Activated B cell treated with CpG ODN at 0.5 μM for 24 hours (primary cell): ENCODE results near the gene PDE9A. TPM values are rescaled to one million over a fixed set of nuclear protein-coding genes. Genes with fewer than 3 reads are reported as not detected.

Source experiments
- ATAC-seq: fragments of 200-7000 bp; cut with Tn5 transposase; one replicate; pipeline ENCODE4 v1.10.0; 2021; ENCODE audit warnings: low read depth, mild to moderate bottlenecking, moderate library complexity
- CTCF ChIA-PET: fragments of 350-600 bp; sonication (Branson Sonifier 250); formaldehyde crosslinking; loops from one replicate; lab custom pipeline; 2021; ENCODE audit warnings: antibody characterized with exemption; lab: Charles Lee
- POLR2A ChIA-PET: fragments of 350-600 bp; sonication (Branson Sonifier 250); formaldehyde crosslinking; loops from one replicate; lab custom pipeline; 2021; ENCODE audit warnings: antibody characterized with exemption; lab: Charles Lee
- DNase-seq: peaks from one replicate; pipeline ENCODE4 v3.0.0; 2022
- H3K27ac Mint-ChIP-seq: one replicate; pipeline ENCODE4 v1.8.0; 2020; ENCODE audit warnings: mixed read lengths
- H3K27me3 Mint-ChIP-seq: one replicate; pipeline ENCODE4 v1.8.0; 2021; ENCODE audit warnings: mixed read lengths
- H3K36me3 Mint-ChIP-seq: one replicate; pipeline ENCODE4 v1.8.0; 2021; ENCODE audit warnings: low read depth, mixed read lengths
- H3K4me1 Mint-ChIP-seq: one replicate; pipeline ENCODE4 v1.8.0; 2021; ENCODE audit warnings: mixed read lengths
- H3K4me3 Mint-ChIP-seq: one replicate; pipeline ENCODE4 v1.8.0; 2020; ENCODE audit warnings: mild to moderate bottlenecking, mixed read lengths
- H3K9me3 Mint-ChIP-seq: one replicate; pipeline ENCODE4 v1.8.0; 2020; ENCODE audit warnings: mixed read lengths
- intact Hi-C: fragments of 100-400 bp; cut with micrococcal nuclease; formaldehyde crosslinking; loops from one replicate; pipeline ENCODE4 v1.15.1; 2024
- total RNA-seq: library from RNA; stranded (reverse); gene quantifications from 2 replicates; pipeline ENCODE4 v1.2.3, GENCODE V29; 2022
- TF ChIP-seq, protein P1 (sequence below): fragments of 200-600 bp; IDR thresholded peaks from one replicate; pipeline ENCODE4 v1.8.0; 2022; ENCODE audit warnings: antibody characterized with exemption, mild to moderate bottlenecking

PDE9A gene
- total RNA-seq, 1 donor from 2014 or later: 0.58 TPM

- CTCF ChIA-PET: no interaction called here
- POLR2A ChIA-PET: no interaction called here
These were observed 15.1 kb upstream of the PDE9A start for GRCh38 chr21:42638266-42638863.

DNA sequence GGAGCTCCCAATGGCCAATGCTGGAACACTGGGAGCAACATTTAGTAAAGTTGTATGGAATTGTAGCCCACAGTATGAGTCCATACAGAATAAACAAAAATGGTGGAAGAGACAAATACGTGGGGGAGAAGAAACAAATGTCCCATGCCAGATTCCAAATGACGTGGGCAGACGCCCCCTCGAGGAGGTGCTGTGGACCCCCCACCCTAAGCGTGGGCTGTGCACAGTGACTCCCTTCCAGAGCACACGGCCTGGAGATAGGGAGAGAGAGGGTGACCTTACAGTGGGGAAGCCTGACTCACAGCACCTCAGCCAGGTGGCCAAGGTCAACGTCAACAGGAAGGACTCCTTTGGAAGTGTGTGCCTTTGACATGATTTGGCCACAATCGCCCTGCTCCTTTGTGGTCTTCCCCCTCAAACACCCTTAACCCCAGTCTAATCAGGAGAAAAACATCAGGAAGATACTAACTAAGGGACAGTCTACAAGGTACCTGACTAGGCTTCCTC, 13.7 kb upstream of the PDE9A start:
- ChIA-PET CTCF (no interaction called here), POLR2A (no interaction called here)
- Mint-ChIP-seq H3K27ac (no peak overlapping the region), H3K4me3 (no peak overlapping the region), H3K9me3 (no peaks in the 10 kb centered on the region), H3K27me3 (peaks cover 8% of the 10 kb centered on the region), H3K4me1 (no peaks in the 10 kb centered on the region), H3K36me3 (no peaks in the 10 kb centered on the region)
- DNase-seq (no peak), ATAC-seq (no peak)
- intact Hi-C loops: no loop called here
- TF ChIP-seq, protein P1, sequence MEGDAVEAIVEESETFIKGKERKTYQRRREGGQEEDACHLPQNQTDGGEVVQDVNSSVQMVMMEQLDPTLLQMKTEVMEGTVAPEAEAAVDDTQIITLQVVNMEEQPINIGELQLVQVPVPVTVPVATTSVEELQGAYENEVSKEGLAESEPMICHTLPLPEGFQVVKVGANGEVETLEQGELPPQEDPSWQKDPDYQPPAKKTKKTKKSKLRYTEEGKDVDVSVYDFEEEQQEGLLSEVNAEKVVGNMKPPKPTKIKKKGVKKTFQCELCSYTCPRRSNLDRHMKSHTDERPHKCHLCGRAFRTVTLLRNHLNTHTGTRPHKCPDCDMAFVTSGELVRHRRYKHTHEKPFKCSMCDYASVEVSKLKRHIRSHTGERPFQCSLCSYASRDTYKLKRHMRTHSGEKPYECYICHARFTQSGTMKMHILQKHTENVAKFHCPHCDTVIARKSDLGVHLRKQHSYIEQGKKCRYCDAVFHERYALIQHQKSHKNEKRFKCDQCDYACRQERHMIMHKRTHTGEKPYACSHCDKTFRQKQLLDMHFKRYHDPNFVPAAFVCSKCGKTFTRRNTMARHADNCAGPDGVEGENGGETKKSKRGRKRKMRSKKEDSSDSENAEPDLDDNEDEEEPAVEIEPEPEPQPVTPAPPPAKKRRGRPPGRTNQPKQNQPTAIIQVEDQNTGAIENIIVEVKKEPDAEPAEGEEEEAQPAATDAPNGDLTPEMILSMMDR: no peak

More at GRCh38 chr21:42638266-42638863, 15.1 kb upstream of the PDE9A start:
- no peak overlapping the region for H3K27ac Mint-ChIP-seq
- H3K9me3 Mint-ChIP-seq: no peaks in the 10 kb centered on the region
- no peaks in the 10 kb centered on the region for H3K4me1 Mint-ChIP-seq
- DNase-seq (no peak), ATAC-seq (no peak)
- intact Hi-C loops: no loop called here
- no peaks in the 10 kb centered on the region for H3K36me3 Mint-ChIP-seq
- TF ChIP-seq, protein P1: no peak
- H3K4me3 Mint-ChIP-seq: no peak overlapping the region
- H3K27me3 Mint-ChIP-seq: peaks cover 8% of the 10 kb centered on the region

DNA sequence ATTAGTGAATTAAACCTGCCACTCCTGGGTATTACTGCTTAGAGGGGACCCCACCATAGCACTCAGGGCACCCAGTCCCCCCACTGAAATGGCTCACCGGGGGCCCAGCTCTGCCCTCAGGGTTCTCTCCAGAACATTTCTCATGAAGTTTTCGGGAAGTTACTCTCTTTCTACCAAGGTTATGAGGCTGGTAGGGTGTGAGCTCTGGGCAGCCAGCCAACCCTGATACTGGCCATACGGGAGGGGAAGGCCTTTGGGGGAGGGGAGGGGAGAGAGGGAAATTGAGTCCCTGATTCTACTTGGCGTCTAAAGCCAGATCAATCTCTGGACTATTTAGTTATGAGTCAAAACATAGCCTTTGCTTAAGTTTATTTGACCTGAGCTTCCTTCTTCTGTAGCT, 12.9 kb upstream of the PDE9A start:
- no peak overlapping the region for H3K27ac Mint-ChIP-seq
- DNase-seq (no peak), ATAC-seq (no peak)
- H3K36me3 Mint-ChIP-seq: no peaks in the 10 kb centered on the region
- ChIA-PET CTCF (no interaction called here), POLR2A (no interaction called here)
- H3K4me1 Mint-ChIP-seq: no peaks in the 10 kb centered on the region
- intact Hi-C loops: no loop called here
- H3K9me3 Mint-ChIP-seq: no peaks in the 10 kb centered on the region
- TF ChIP-seq, protein P1: no peak
- H3K4me3 Mint-ChIP-seq: no peak overlapping the region
- peaks cover 8% of the 10 kb centered on the region for H3K27me3 Mint-ChIP-seq

- intact Hi-C loops: no loop called here
- Mint-ChIP-seq H3K9me3 (no peaks in the 10 kb centered on the region), H3K4me1 (no peaks in the 10 kb centered on the region), H3K27ac (no peak overlapping the region), H3K36me3 (no peaks in the 10 kb centered on the region), H3K27me3 (peaks cover 8% of the 10 kb centered on the region), H3K4me3 (no peak overlapping the region)
- ATAC-seq (no peak), DNase-seq (no peak)
- POLR2A ChIA-PET: no interaction called here
- CTCF ChIA-PET: no interaction called here
- TF ChIP-seq, protein P1: no peak
These were observed 11.9 kb upstream of the PDE9A start for GRCh38 chr21:42641311-42642218.

DNA sequence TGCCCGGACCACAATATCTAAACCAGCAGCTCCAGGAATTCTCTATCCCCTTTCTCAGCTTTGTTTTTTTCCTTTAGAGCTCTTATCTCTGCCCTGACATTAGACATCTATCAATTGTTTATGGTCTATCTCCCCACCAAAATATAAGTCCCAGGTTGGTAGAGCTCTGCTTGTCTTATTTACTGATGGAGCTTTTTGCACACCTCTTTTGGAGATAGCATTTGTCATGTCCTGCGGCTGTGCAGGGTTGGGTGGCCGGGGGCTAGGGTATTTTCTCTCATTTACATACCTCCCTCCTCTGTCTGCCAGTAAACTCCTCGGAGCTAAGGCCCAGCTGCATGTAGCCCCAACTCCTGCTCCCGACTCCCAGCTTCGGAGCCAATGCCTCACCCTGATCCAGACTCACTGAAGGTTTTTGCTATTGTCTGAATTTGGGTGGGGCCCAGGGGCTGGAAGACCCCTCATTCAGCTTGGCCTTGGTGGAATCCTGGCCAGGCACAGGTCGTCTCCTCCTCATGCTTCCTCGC, 11.1 kb upstream of the PDE9A start:
- DNase-seq (no peak), ATAC-seq (no peak)
- H3K27ac Mint-ChIP-seq: no peak overlapping the region
- H3K9me3 Mint-ChIP-seq: no peaks in the 10 kb centered on the region
- no peak overlapping the region for H3K4me3 Mint-ChIP-seq
- intact Hi-C loops: no loop called here
- TF ChIP-seq, protein P1: no peak
- no peaks in the 10 kb centered on the region for H3K4me1 Mint-ChIP-seq
- CTCF ChIA-PET: no interaction called here
- POLR2A ChIA-PET: no interaction called here
- H3K27me3 Mint-ChIP-seq: peaks cover 8% of the 10 kb centered on the region
- H3K36me3 Mint-ChIP-seq: no peaks in the 10 kb centered on the region
